MM.1S (cell line): ENCODE measurements around the gene AZU1.

Experiments
- DNase-seq: peaks from one replicate; pipeline ENCODE4 v3.0.0-alpha.2; 2015
- H2AFZ ChIP-seq: fragments of 300-600 bp; sonication (generic); 2 replicates; pipeline ENCODE4 v1.6.0; 2016; ENCODE audit warnings: antibody characterized with exemption, low read length
- H3F3A ChIP-seq: fragments of 300-600 bp; sonication (generic); 2 replicates; pipeline ENCODE4 v1.6.1; 2016; ENCODE audit warnings: mild to moderate bottlenecking, antibody characterized with exemption, low read length, moderate library complexity, mixed read lengths; ENCODE audit not compliant: insufficient read depth
- H3K27ac ChIP-seq: fragments of 300-600 bp; sonication (generic); 2 replicates; pipeline ENCODE4 v1.5.1; 2016; ENCODE audit warnings: mild to moderate bottlenecking, low read length
- H3K27me3 ChIP-seq: fragments of 300-600 bp; sonication (generic); replicated peaks from 2 replicates; pipeline ENCODE4 v1.6.0; 2016; ENCODE audit warnings: low read length; ENCODE audit not compliant: insufficient read depth
- H3K36me3 ChIP-seq: fragments of 300-600 bp; sonication (generic); replicated peaks from 2 replicates; pipeline ENCODE4 v1.6.1; 2016; ENCODE audit warnings: mild to moderate bottlenecking, low read length, mixed read lengths; ENCODE audit not compliant: insufficient read depth
- H3K4me1 ChIP-seq: fragments of 300-600 bp; sonication (generic); 2 replicates; pipeline ENCODE4 v1.6.1; 2016; ENCODE audit warnings: low read length, mixed read lengths
- H3K4me2 ChIP-seq: fragments of 300-600 bp; sonication (generic); 2 replicates; pipeline ENCODE4 v1.6.0; 2016; ENCODE audit warnings: low read depth, low read length
- H3K4me3 ChIP-seq: fragments of 300-600 bp; sonication (generic); 2 replicates; pipeline ENCODE4 v1.5.1; 2016; ENCODE audit warnings: low read length, mixed read lengths
- H3K79me2 ChIP-seq: fragments of 300-600 bp; sonication (generic); 2 replicates; pipeline ENCODE4 v1.6.1; 2016; ENCODE audit warnings: mixed run types, low read length, mixed read lengths
- H3K9ac ChIP-seq: fragments of 300-600 bp; sonication (generic); 2 replicates; pipeline ENCODE4 v1.6.1; 2016; ENCODE audit warnings: low read length, mixed read lengths
- H3K9me2 ChIP-seq: fragments of 300-600 bp; sonication (generic); replicated peaks from 2 replicates; pipeline ENCODE4 v1.6.1; 2016; ENCODE audit warnings: mild to moderate bottlenecking, low read length, mixed read lengths; ENCODE audit not compliant: insufficient read depth
- H3K9me3 ChIP-seq: fragments of 300-600 bp; sonication (generic); replicated peaks from 2 replicates; pipeline ENCODE4 v1.6.1; 2016; ENCODE audit warnings: mild to moderate bottlenecking, low read length, mixed read lengths; ENCODE audit not compliant: insufficient read depth
- H4K20me1 ChIP-seq: fragments of 300-600 bp; sonication (generic); 2 replicates; pipeline ENCODE4 v1.6.1; 2016; ENCODE audit warnings: mild to moderate bottlenecking, low read length, moderate library complexity, mixed read lengths; ENCODE audit not compliant: insufficient read depth
- CTCF ChIP-seq: fragments of 300-600 bp; sonication (generic); IDR thresholded peaks from 2 replicates; pipeline ENCODE4 v1.5.1; 2016; ENCODE audit warnings: antibody characterized with exemption, low read length, mixed read lengths
- EZH2 ChIP-seq: fragments of 300-600 bp; sonication (generic); optimal IDR thresholded peaks from 2 replicates; pipeline ENCODE3; 2017; ENCODE audit warnings: low read depth, mild to moderate bottlenecking, antibody characterized with exemption, low read length, mixed read lengths
- EZH2phosphoT487 ChIP-seq: fragments of 300-600 bp; sonication (generic); IDR thresholded peaks from 2 replicates; pipeline ENCODE4 v1.6.1; 2018; ENCODE audit warnings: antibody characterized with exemption, low read length

The AZU1 gene

GRCh38 chr19:787536-787935 is 40.1 kb upstream of the AZU1 start:
- Histone ChIP-seq H3F3A (no peaks in the 10 kb centered on the region), H3K9ac (no peak overlapping the region), H3K79me2 (no peaks in the 10 kb centered on the region), H3K4me1 (no peaks in the 10 kb centered on the region), H3K4me3 (no peak overlapping the region), H3K27ac (no peak overlapping the region), H4K20me1 (no peaks in the 10 kb centered on the region), H3K4me2 (no peak overlapping the region), H3K27me3 (peaks cover 42% of the 10 kb centered on the region), H2AFZ (no peak overlapping the region), H3K36me3 (no peaks in the 10 kb centered on the region), H3K9me3 (no peaks in the 10 kb centered on the region), H3K9me2 (no peaks in the 10 kb centered on the region)
- no peak for DNase-seq
- TF ChIP-seq EZH2 (no peak), EZH2phosphoT487 (no peak), CTCF (no peak)

GRCh38 chr19:788686-788982 is 39.0 kb upstream of the AZU1 start:
- peaks cover 34% of the 10 kb centered on the region for H3K27me3 ChIP-seq
- no peak for DNase-seq
- H3K27ac ChIP-seq = no peak overlapping the region
- H3K9me2 ChIP-seq = no peaks in the 10 kb centered on the region
- no peaks in the 10 kb centered on the region for H3K9me3 ChIP-seq
- H3K4me1 ChIP-seq = no peaks in the 10 kb centered on the region
- no peaks in the 10 kb centered on the region for H3F3A ChIP-seq
- TF ChIP-seq EZH2phosphoT487 (no peak), EZH2 (no peak), CTCF (no peak)
- no peaks in the 10 kb centered on the region for H3K79me2 ChIP-seq
- H3K36me3 ChIP-seq = no peaks in the 10 kb centered on the region
- H4K20me1 ChIP-seq = no peaks in the 10 kb centered on the region
- H2AFZ ChIP-seq = no peak overlapping the region
- no peak overlapping the region for H3K9ac ChIP-seq
- no peak overlapping the region for H3K4me3 ChIP-seq
- H3K4me2 ChIP-seq = no peak overlapping the region

DNA sequence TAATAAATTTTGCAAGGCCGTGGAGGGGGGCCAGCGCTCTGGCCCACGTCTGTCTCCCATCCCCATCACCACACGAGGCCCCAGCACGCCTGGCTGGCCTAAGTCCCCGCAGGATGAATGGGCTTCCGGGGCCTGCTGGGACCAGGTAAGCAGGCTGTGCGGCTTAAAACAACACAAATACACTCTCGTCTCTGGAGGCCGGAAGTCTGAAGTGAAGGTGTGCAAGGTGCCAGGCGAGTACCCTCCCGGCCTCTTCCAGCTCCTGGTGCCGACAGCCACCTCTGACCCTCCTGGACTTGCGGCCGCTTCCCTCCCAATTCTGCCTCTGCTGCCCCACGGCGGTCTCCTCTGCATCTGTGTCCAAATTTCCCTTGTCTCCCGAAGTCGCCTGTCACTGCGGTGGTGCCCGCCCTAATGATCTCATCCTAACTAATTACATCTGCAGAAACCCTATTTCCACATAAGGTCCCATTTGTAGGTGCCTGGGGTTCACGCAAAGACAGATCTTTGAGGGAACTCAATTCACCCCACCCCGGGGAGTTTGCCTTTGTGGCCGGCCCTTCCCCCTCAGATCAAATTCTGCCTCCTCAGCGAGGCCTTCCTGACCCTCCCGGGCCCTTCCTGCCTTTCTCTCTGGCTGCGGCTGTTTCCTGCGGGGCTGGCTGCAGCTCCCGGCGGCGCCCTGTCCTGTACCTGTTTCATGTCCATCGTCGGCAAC is 38.5 kb upstream of the AZU1 start:
- TF ChIP-seq EZH2phosphoT487 = no peak
- no peak for TF ChIP-seq EZH2
- TF ChIP-seq CTCF = no peak
- Histone ChIP-seq H3K9ac (no peak overlapping the region), H3K4me2 (no peak overlapping the region), H3K9me3 (no peaks in the 10 kb centered on the region), H4K20me1 (no peaks in the 10 kb centered on the region), H3K27ac (no peak overlapping the region), H2AFZ (no peak overlapping the region), H3K36me3 (no peaks in the 10 kb centered on the region), H3K79me2 (no peaks in the 10 kb centered on the region), H3K9me2 (no peaks in the 10 kb centered on the region), H3K4me1 (no peaks in the 10 kb centered on the region), H3K27me3 (peaks cover 30% of the 10 kb centered on the region), H3F3A (no peaks in the 10 kb centered on the region), H3K4me3 (no peak overlapping the region)
- no peak for DNase-seq
